ENCODE results near the gene NTM. TPM values are rescaled to one million over a fixed set of nuclear protein-coding genes. Genes with fewer than 3 reads are reported as not detected.

Gene NTM
- total and polyA plus RNA-seq, 9 donors = 0.16 to 8.5 (median 0.55) TPM; not detected in 3

DNA sequence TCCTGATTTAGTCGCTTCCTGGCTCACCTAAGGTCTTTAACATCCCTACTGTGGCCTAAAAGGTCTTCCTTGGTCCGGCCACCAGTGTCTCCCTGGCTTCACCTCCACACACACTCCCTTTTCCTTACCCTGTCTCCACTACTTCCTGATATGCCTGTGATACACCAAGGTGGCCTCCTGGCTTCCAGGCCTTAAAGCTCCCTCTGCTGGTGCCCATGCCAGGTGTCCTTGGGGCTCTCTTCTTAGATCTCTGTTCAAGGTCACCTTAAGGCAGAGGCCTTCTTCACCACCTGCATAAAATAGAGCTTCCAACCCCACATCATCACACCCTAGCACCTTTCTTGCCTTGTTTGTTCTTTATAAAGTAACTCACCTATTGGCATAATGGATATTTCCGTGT is 787.7 kb downstream of the NTM start:
- Histone ChIP-seq H3K36me3 (no peaks in the 10 kb centered on the region), H3K27me3 (no peaks in the 10 kb centered on the region), H3K9me3 (no peaks in the 10 kb centered on the region), H3K4me3 (no peak overlapping the region), H3K27ac (no peak overlapping the region), H3K4me1 (ENCODE audit: insufficient read depth) (no peaks in the 10 kb centered on the region)
- TF ChIP-seq EP300 (IDR thresholded peaks at IDR 0.05) (no peak), POLR2A (IDR thresholded peaks at IDR 0.05) (no peak)
- TF ChIP-seq, protein P1, sequence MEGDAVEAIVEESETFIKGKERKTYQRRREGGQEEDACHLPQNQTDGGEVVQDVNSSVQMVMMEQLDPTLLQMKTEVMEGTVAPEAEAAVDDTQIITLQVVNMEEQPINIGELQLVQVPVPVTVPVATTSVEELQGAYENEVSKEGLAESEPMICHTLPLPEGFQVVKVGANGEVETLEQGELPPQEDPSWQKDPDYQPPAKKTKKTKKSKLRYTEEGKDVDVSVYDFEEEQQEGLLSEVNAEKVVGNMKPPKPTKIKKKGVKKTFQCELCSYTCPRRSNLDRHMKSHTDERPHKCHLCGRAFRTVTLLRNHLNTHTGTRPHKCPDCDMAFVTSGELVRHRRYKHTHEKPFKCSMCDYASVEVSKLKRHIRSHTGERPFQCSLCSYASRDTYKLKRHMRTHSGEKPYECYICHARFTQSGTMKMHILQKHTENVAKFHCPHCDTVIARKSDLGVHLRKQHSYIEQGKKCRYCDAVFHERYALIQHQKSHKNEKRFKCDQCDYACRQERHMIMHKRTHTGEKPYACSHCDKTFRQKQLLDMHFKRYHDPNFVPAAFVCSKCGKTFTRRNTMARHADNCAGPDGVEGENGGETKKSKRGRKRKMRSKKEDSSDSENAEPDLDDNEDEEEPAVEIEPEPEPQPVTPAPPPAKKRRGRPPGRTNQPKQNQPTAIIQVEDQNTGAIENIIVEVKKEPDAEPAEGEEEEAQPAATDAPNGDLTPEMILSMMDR (IDR thresholded peaks at IDR 0.05) = no peak
- intact Hi-C loops (cut with DNase I) = no loop called here
- no peak for DNase-seq
- WGBS, 3 donors = 78 to 88% (median 79%) methylated on average over 3 of the region's 3 CpGs

DNA sequence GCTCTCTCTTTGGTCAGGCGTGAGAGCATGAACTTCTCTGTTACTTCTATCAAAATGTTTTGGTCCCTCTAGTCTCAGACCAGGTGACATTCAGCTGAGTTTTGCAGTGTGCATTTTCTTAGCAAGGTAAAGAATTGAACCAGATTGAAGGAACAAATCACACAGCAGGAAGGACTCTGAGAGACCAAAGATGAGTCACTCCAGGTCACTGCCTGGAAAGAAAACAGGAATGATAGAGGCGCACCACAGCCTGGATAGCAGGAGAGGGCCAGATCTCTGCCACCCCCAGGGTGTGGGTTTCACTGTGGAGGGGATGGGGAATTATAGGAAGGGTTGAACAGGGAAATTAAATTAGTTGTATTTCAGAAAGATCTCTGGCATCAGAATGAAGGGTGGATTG is 788.3 kb downstream of the NTM start:
- H3K27ac ChIP-seq = no peak overlapping the region
- TF ChIP-seq EP300 (IDR thresholded peaks at IDR 0.05) (no peak), POLR2A (IDR thresholded peaks at IDR 0.05) (no peak)
- TF ChIP-seq, protein P1 (IDR thresholded peaks at IDR 0.05) = no peak
- H3K27me3 ChIP-seq = no peaks in the 10 kb centered on the region
- intact Hi-C loops (cut with DNase I) = no loop called here
- H3K4me3 ChIP-seq = no peak overlapping the region
- H3K36me3 ChIP-seq = no peaks in the 10 kb centered on the region
- WGBS, 3 donors = 77 to 92% (median 81%) methylated on average over 2 of the region's 2 CpGs
- H3K9me3 ChIP-seq = no peaks in the 10 kb centered on the region
- DNase-seq = no peak
- H3K4me1 ChIP-seq (ENCODE audit: insufficient read depth) = no peaks in the 10 kb centered on the region

DNA sequence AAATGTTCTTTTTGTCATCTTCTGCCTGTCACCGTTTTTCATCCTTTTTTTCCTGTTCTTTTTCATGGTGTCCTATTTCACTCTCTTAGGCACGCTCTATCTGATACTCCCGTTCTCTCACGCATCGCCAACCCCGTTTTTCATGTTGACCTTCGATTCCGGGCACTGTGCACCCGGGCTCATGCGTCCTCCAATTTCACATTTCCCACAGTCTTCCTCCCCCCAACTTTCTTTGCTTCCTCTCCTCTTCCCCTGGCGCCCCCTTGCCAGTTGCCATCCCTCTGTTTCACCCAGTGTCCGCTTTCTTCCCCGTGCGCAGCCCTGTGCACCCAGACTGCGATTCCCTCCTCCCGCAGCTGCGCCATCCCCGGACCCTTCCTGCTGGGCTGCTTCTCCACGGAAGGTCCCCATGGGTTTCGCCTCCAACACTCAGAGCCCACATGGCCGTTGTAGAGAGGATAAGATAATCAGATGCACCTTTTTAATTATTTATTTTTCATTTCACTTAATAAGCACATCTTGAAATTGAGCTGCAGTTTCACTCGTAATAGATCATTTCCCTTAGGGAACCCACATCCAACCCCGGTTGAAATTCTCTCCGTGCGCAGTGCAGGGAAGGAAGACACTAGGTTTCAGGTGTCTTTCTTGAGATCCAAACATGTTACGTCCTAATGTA is 791.1 kb downstream of the NTM start:
- no peak for DNase-seq
- no peaks in the 10 kb centered on the region for H3K4me1 ChIP-seq (ENCODE audit: insufficient read depth)
- H3K27me3 ChIP-seq = no peaks in the 10 kb centered on the region
- TF ChIP-seq POLR2A (IDR thresholded peaks at IDR 0.05) (no peak), EP300 (IDR thresholded peaks at IDR 0.05) (no peak)
- TF ChIP-seq, protein P1 (IDR thresholded peaks at IDR 0.05) = no peak
- intact Hi-C loops (cut with DNase I) = no loop called here
- no peaks in the 10 kb centered on the region for H3K9me3 ChIP-seq
- WGBS, 3 donors = 82 to 88% (median 85%) methylated on average over 26 of the region's 26 CpGs
- H3K4me3 ChIP-seq = no peak overlapping the region
- H3K36me3 ChIP-seq = no peaks in the 10 kb centered on the region
- H3K27ac ChIP-seq = no peak overlapping the region

DNA sequence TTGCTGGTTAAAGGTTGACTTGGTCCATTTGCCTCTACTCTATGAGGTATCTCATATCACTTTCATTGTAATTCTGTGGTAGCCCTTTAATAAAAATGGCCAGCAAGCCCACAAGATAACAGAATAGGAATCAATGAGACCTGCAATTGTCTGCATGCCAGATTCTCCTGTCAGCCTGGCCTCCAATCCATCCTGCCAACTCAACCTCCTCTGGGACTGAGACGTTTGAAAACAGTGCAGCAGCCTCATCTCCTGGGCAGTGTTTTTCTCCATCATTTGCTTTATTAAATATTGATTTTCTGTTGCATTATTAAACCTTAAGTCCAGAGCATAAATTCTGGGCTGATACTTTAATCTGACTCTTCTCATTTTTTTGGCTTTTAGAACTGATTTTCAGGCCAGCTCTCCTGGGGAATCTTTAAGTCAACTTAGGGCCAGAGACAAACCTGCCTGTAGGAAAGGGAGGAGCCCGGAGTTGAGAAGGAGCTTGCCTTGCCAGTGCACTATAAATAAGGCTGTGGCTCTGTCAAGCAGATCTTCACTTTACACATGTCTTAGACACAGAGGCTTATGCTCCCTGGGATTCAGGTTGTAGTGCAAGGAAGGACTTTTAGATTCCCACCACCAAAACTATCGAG is 798.0 kb downstream of the NTM start:
- no peaks in the 10 kb centered on the region for H3K27me3 ChIP-seq
- H3K4me1 ChIP-seq (ENCODE audit: insufficient read depth) = no peaks in the 10 kb centered on the region
- no peak overlapping the region for H3K4me3 ChIP-seq
- H3K9me3 ChIP-seq = no peaks in the 10 kb centered on the region
- intact Hi-C loops (cut with DNase I) = no loop called here
- 45 to 60% (median 50%) methylated on average over 3 of the region's 3 CpGs for WGBS, 3 donors
- no peak overlapping the region for H3K27ac ChIP-seq
- DNase-seq = no peak
- H3K36me3 ChIP-seq = no peaks in the 10 kb centered on the region
- TF ChIP-seq, protein P1 (IDR thresholded peaks at IDR 0.05) = no peak
- TF ChIP-seq EP300 (IDR thresholded peaks at IDR 0.05) (no peak), POLR2A (IDR thresholded peaks at IDR 0.05) (no peak)
